ENCODE results near the gene HIVEP3. TPM values are rescaled to one million over a fixed set of nuclear protein-coding genes. Genes with fewer than 3 reads are reported as not detected.

Gene HIVEP3
- total and polyA plus RNA-seq, 3 donors from 2014 or later, result 4.8 to 7.3 (median 7.2) TPM

DNA sequence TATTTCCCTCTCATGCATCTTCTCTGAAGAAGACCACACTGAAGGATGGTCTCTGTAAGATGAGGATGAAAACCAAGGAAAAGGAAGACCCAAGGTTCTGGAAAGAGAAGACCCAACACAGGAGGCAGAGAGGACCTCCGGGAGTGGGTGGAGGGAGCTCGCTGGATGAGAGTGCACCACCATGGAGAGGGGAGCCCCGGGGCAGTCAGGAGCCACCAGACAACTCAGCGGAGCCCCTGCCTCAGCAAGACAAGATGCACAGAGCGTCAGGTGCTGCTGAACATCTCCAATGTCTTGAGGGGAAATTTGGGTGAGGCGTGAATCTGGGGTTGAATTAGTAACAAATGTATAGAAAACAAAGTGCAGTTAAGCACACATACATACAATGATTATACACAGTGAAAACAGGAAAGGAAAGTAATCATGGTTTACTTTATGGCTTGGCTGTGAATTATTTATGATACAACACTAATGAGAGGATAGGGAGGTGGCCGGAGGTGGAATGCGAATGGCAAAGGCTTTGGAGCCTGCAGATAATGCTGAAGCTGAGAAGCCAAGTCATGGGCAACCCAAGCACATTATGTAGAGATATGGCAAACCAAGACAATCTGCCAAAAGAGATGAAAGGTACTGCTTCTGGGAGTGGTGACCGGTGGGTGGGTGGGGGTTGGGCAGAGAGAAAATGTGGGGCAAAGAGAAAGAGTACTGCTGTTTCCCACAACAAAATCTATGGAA lies 353.8 kb downstream of the HIVEP3 start:
- no peaks in the 10 kb centered on the region for H3K9me3 ChIP-seq
- no peaks in the 10 kb centered on the region for H3K36me3 ChIP-seq (ENCODE audit: low read depth, missing control alignments)
- H3K4me3 ChIP-seq, result no peak overlapping the region
- intact Hi-C loops (cut with DNase I; ENCODE audit: low total_unique reads), result no loop called here
- WGBS, 2 donors, result 87 to 91% methylated on average over 9 of the region's 9 CpGs
- no peak for TF ChIP-seq POLR2A (IDR thresholded peaks at IDR 0.05)
- TF ChIP-seq, protein P1, sequence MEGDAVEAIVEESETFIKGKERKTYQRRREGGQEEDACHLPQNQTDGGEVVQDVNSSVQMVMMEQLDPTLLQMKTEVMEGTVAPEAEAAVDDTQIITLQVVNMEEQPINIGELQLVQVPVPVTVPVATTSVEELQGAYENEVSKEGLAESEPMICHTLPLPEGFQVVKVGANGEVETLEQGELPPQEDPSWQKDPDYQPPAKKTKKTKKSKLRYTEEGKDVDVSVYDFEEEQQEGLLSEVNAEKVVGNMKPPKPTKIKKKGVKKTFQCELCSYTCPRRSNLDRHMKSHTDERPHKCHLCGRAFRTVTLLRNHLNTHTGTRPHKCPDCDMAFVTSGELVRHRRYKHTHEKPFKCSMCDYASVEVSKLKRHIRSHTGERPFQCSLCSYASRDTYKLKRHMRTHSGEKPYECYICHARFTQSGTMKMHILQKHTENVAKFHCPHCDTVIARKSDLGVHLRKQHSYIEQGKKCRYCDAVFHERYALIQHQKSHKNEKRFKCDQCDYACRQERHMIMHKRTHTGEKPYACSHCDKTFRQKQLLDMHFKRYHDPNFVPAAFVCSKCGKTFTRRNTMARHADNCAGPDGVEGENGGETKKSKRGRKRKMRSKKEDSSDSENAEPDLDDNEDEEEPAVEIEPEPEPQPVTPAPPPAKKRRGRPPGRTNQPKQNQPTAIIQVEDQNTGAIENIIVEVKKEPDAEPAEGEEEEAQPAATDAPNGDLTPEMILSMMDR (IDR thresholded peaks at IDR 0.05), result no peak
- H3K4me1 ChIP-seq, result no peaks in the 10 kb centered on the region
- H3K27ac ChIP-seq, result no peak overlapping the region
- DNase-seq, result no peak
- H3K27me3 ChIP-seq, result no peaks in the 10 kb centered on the region

GRCh38 chr1:41562328-41562727 lies 356.4 kb downstream of the HIVEP3 start:
- intact Hi-C loops (cut with DNase I; ENCODE audit: low total_unique reads), result no loop called here
- DNase-seq, result no peak
- TF ChIP-seq POLR2A (IDR thresholded peaks at IDR 0.05), result no peak
- TF ChIP-seq, protein P1 (IDR thresholded peaks at IDR 0.05), result no peak

DNA sequence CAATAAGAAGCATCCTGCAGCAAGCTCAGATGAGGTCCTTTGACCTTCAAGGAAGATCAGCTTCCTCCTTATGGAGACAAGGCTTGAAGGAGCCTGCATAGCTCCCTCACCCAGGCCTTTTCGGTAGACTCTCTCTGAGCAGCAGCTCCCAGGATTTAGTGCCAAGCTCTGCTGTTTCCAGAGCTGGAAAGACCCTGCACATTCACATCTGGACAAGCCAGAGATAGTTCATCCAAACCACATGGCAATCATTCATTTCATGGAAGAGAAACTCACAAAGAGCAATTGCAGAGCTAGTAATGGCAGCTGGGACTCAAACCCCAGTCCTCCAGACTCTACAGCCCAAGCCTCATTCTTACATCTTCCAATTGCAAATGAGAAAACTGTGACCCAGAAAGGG lies 357.8 kb downstream of the HIVEP3 start:
- Histone ChIP-seq H3K27me3 (no peaks in the 10 kb centered on the region), H3K4me1 (no peaks in the 10 kb centered on the region), H3K36me3 (ENCODE audit: low read depth, missing control alignments) (no peaks in the 10 kb centered on the region), H3K4me3 (no peak overlapping the region), H3K27ac (no peak overlapping the region), H3K9me3 (no peaks in the 10 kb centered on the region)
- no peak for TF ChIP-seq POLR2A (IDR thresholded peaks at IDR 0.05)
- TF ChIP-seq, protein P1 (IDR thresholded peaks at IDR 0.05), result no peak
- WGBS, 2 donors, result 87 to 90% methylated on average over 1 of the region's 1 CpG
- intact Hi-C loops (cut with DNase I; ENCODE audit: low total_unique reads), result no loop called here
- DNase-seq, result no peak

More at GRCh38 chr1:41562328-41562727, 356.4 kb downstream of the HIVEP3 start:
- H3K4me3 ChIP-seq, result no peak overlapping the region
- H3K27me3 ChIP-seq, result no peaks in the 10 kb centered on the region
- no peaks in the 10 kb centered on the region for H3K9me3 ChIP-seq
- H3K36me3 ChIP-seq (ENCODE audit: low read depth, missing control alignments), result no peaks in the 10 kb centered on the region
- H3K4me1 ChIP-seq, result no peaks in the 10 kb centered on the region
- no peak overlapping the region for H3K27ac ChIP-seq

GRCh38 chr1:41560496-41560895 lies 358.2 kb downstream of the HIVEP3 start:
- H3K36me3 ChIP-seq (ENCODE audit: low read depth, missing control alignments), result no peaks in the 10 kb centered on the region
- WGBS, 2 donors, result 84 to 94% methylated on average over 3 to 5 of the region's 5 CpGs

More at GRCh38 chr1:41560496-41560895, 358.2 kb downstream of the HIVEP3 start:
- no peak overlapping the region for H3K27ac ChIP-seq
- H3K9me3 ChIP-seq, result no peaks in the 10 kb centered on the region
- no peak for DNase-seq
- H3K4me1 ChIP-seq, result no peaks in the 10 kb centered on the region
- H3K27me3 ChIP-seq, result no peaks in the 10 kb centered on the region
- TF ChIP-seq POLR2A (IDR thresholded peaks at IDR 0.05), result no peak
- TF ChIP-seq, protein P1 (IDR thresholded peaks at IDR 0.05), result no peak
- intact Hi-C loops (cut with DNase I; ENCODE audit: low total_unique reads), result no loop called here
- H3K4me3 ChIP-seq, result no peak overlapping the region
